ENCODE measurements around the gene CACNA2D2. TPM values are rescaled to one million over a fixed set of nuclear protein-coding genes. Genes with fewer than 3 reads are reported as not detected.

The CACNA2D2 gene
- total RNA-seq, 4 donors from 2014 or later: 0.19 to 3.6 (median 0.94) TPM

DNA sequence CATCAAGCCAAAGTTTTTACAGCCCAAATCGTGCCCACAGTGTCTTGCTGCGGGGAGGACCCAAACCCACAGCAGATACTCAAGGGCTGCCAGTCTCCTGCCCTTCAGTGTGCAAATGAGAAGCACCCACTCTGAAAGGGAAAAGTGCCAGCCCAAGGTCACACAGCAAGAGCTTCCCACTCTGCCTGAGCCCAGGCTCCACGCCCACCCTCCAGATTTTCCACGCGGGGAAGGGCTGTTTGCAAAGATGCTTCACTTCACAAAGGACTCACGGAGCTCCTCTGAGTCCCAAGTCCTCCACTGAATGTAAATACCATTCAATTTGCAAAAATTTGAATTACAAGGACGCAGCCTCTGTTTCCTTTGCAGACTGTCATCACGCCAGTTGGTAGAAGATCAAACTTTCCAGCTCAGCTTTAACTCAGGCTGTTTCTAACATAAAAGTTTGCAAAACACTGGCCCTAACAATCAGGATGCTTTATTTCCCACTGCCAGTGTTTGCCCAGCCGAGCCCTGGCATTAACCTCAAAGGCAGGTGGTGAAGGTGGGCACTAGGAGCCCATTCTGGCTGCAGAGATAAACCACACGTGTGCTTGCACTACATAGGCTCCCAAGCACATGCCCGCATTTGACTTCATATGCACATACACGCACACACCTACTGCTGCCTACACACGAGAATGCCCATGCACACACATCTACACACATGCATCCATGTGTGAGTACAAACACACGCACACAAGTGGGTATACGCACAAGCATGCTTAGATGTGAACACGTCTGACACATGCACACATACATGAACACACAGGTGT, 7.6 kb downstream of the CACNA2D2 start:
- ATAC-seq (ENCODE audit: low FRiP score): no peak
- no peak for DNase-seq (ENCODE audit: low spot score)
- TF ChIP-seq, protein P1, sequence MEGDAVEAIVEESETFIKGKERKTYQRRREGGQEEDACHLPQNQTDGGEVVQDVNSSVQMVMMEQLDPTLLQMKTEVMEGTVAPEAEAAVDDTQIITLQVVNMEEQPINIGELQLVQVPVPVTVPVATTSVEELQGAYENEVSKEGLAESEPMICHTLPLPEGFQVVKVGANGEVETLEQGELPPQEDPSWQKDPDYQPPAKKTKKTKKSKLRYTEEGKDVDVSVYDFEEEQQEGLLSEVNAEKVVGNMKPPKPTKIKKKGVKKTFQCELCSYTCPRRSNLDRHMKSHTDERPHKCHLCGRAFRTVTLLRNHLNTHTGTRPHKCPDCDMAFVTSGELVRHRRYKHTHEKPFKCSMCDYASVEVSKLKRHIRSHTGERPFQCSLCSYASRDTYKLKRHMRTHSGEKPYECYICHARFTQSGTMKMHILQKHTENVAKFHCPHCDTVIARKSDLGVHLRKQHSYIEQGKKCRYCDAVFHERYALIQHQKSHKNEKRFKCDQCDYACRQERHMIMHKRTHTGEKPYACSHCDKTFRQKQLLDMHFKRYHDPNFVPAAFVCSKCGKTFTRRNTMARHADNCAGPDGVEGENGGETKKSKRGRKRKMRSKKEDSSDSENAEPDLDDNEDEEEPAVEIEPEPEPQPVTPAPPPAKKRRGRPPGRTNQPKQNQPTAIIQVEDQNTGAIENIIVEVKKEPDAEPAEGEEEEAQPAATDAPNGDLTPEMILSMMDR (IDR thresholded peaks at IDR 0.05): no peak

DNA sequence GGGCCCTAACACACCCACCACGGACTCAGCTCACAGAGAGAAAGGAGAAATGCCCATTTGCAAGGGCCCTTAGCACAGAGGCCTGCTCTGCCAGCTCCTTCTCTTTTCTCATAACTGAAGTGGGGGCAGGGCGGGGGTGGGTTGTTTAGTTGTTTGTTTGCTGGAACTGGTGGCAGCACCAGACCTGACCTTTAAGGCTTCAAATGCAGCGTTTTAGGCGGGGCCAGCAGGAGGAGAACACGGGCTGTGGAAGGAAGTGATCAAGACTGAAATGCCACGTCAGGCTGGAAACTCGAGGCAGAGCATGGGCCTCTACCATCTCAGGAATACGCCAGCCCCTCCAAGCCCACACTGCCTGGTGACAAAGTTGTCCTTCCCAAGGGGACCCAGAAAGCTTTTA, 9.3 kb downstream of the CACNA2D2 start:
- TF ChIP-seq, protein P1 (IDR thresholded peaks at IDR 0.05): no peak
- ATAC-seq (ENCODE audit: low FRiP score) (no peak), DNase-seq (ENCODE audit: low spot score) (no peak)

DNA sequence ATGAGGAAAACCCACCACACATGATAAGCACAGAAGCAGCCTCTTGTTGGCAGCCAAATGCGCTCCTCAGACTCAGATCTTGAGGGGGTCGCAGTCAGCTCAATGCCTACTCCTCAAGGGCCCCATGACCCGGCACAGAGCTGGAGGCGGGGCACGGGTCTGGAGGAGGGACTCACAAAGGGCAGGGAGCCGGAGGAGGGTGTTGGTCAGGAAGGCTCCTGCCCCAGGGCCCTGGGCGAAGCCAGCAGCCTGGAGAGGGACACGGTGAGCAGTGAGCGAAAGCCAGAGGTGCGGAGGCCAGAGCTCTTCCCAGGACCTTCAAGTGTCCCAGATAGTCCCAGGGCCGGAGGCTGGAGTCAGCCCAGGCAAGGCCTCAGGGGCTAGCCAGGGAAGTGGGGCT, 9.8 kb downstream of the CACNA2D2 start:
- DNase-seq (ENCODE audit: low spot score) (no peak), ATAC-seq (ENCODE audit: low FRiP score) (no peak)
- TF ChIP-seq, protein P1 (IDR thresholded peaks at IDR 0.05): no peak

DNA sequence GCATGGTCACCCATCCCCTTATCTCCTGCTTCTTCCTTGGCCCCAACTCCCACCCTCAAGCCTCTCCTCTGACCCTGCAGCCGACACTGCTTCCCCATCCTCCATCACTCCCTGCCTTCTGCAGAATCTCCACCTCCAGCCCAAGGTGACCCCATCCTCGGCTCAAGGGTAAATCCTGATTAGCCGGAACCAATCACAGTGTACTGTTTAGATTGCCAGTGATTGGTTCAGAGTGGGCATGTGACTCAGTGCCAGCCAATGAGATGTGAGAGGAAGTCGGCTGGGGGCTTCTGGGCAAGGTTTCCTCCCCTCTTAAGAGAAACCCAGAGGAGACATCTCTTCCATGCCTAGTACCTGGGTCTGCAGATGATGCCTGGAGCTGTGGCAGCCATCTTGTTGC, 10.3 kb downstream of the CACNA2D2 start:
- TF ChIP-seq, protein P1 (IDR thresholded peaks at IDR 0.05): no peak
- DNase-seq (ENCODE audit: low spot score) (no peak), ATAC-seq (ENCODE audit: low FRiP score) (no peak)

DNA sequence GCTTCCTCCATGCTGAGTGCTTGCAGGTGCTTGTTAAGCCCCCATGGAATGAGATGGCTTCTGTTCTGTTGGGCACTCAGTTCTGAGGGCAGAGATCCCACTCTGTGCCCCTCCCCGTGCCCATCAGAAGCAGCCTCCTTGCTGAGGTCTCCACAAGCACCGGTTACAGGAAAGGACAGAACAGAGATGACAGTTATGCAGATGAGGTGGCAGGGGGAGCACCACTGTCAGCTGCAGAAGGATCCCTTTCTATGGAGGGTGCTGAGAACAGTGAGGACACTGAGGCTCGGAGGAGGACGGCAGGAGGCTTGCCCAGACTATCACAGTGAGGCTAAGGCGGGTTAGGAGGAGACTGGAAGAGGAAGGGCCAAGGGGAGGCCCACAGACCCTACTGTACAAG, 12.4 kb downstream of the CACNA2D2 start:
- DNase-seq (ENCODE audit: low spot score): no peak
- no peak for ATAC-seq (ENCODE audit: low FRiP score)
- TF ChIP-seq, protein P1 (IDR thresholded peaks at IDR 0.05): no peak

DNA sequence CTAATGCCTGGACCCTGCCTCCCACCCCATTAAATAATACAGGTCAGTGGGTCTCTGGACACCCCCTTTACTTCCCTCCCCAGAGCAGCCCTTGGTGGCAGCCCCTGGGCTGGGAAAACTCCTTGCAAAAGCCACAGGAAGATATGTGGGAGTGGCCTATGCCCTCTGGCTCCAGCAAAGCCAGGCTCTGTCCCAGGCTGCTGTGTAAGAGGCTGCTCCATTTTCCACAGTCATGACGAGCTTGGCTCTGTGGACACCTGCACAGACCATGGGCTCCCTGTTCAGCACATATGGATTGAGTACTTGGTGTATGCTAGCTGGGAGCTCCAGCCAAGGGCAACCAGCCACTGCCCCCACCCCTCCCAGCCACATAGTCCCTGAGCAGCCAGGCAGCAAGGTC, 13.0 kb downstream of the CACNA2D2 start:
- TF ChIP-seq, protein P1 (IDR thresholded peaks at IDR 0.05): no peak
- DNase-seq (ENCODE audit: low spot score): no peak
- ATAC-seq (ENCODE audit: low FRiP score): no peak

DNA sequence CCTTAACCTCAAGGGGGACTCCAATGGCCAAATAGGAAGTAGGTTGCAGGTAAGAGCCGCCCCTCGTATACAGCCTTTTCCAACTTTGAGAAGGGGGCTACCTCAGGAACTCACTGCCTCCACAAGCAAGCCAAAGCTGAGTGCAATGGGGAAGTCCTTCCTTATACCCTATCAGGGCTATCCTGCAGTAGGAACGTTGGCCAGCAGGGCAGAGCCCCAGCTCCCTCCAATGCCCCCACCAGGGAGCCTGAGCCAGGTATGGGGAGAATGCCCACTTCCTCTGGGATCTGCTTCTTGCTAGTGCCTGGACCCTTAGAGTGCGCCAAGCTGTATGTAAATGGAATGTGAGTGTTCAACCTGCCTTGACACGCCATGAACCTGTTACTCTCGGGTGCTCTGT, 16.3 kb downstream of the CACNA2D2 start:
- TF ChIP-seq, protein P1 (IDR thresholded peaks at IDR 0.05): no peak
- no peak for ATAC-seq (ENCODE audit: low FRiP score)

More for the DNA sequence above, 16.3 kb downstream of the CACNA2D2 start:
- no peak for DNase-seq (ENCODE audit: low spot score)
